PFSK-1 (cell line): ENCODE data around the gene CAMK1D.

Source experiments
- FOXP2 ChIP-seq: optimal IDR thresholded peaks from 2 replicates; pipeline ENCODE3; 2011; ENCODE audit warnings: borderline replicate concordance, control low read depth, inconsistent platforms; ENCODE audit not compliant: insufficient read depth; ENCODE audit errors: extremely low read length, extremely low read depth
- POLR2AphosphoS5 ChIP-seq: IDR thresholded peaks from 2 replicates; pipeline ENCODE4 v1.6.1; 2012; ENCODE audit warnings: low read depth, mild to moderate bottlenecking, control low read depth, low read length, moderate library complexity
- REST ChIP-seq, 2 experiments: IDR thresholded peaks; 2 replicates each; pipeline versions ENCODE4 v1.6.1 to v1.8.0; 2011 to 2012; ENCODE audit warnings: low read depth in 2 of 2, low read length in 2 of 2, control low read depth in 1 of 2, inconsistent platforms in 1 of 2, mild to moderate bottlenecking in 1 of 2, moderate library complexity in 1 of 2; ENCODE audit not compliant: insufficient read depth in 1 of 2
- SIN3A ChIP-seq: IDR thresholded peaks from 2 replicates; pipeline ENCODE4 v1.6.1; 2012; ENCODE audit warnings: mild to moderate bottlenecking, low read length, moderate library complexity, borderline replicate concordance; ENCODE audit not compliant: insufficient read depth
- TAF1 ChIP-seq: IDR thresholded peaks from 2 replicates; pipeline ENCODE4 v1.6.1; 2012; ENCODE audit warnings: low read length, control low read depth, borderline replicate concordance; ENCODE audit not compliant: insufficient read depth

CAMK1D gene

DNA sequence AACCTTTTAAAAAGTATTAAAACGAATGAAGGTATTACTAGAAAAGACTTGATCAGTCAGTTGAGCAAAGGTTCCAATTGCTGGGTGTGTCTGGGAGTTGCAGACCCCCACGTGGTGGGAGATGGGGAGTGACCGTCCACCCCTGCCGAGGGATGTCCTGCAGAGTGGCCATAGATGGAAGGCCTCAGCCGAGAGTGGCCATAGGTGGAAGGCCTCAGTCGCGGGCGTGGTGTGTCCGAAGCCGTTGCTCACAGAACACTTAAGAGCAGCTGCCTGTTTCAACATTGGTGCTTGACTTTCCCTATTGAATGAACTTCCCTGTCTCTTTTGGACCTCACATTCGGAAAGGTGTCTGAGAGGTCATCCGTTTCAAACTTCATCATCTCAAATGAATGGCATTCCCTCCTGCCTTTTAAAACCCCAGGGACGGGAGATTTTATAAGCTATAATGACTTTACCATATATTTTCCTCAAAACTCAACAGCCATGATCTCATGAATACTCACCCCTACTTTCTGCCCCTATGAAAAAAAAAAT is 69.4 kb downstream of the CAMK1D start:
- TF ChIP-seq REST (IDR thresholded peaks at IDR 0.05; ENCODE audit: insufficient read depth in 1 of 2, low read depth in 2 of 2, low read length in 2 of 2) (no peak), TAF1 (no peak), SIN3A (no peak), FOXP2 (no peak), POLR2AphosphoS5 (no peak)

GRCh38 chr10:12419262-12419847 is 70.0 kb downstream of the CAMK1D start:
- TF ChIP-seq TAF1 = no peak
- no peak for TF ChIP-seq REST (IDR thresholded peaks at IDR 0.05; ENCODE audit: insufficient read depth in 1 of 2, low read depth in 2 of 2, low read length in 2 of 2)
- no peak for TF ChIP-seq FOXP2
- no peak for TF ChIP-seq SIN3A
- no peak for TF ChIP-seq POLR2AphosphoS5

DNA sequence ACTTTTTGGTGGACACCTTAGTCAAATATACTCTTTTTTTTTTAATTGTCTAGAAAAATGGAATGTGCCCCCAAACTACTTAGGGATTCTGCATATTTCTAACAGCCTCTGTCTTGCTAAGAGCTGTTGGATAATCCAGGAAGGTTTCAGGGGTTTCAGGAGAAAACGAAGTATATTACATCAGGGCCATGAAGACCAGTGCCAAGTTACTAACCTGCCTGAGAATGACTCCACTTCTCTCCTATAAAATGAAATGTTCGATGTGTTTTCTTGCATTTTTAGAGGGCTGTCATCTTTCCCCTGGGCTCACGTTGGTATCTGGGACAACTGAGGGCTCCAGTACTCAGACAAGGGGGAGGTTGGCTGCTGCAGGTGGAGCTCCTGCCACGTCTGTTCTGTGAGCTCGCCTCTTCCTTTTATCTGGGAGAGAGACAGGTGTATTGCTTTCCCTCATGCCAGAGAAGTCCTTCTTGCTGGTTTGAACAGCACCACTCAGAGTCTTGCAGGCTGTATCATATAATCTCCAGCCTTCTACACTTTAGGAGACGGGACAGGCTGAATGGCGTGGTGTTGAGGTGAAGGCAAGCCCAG is 71.3 kb downstream of the CAMK1D start:
- no peak for TF ChIP-seq SIN3A
- TF ChIP-seq TAF1 = no peak

DNA sequence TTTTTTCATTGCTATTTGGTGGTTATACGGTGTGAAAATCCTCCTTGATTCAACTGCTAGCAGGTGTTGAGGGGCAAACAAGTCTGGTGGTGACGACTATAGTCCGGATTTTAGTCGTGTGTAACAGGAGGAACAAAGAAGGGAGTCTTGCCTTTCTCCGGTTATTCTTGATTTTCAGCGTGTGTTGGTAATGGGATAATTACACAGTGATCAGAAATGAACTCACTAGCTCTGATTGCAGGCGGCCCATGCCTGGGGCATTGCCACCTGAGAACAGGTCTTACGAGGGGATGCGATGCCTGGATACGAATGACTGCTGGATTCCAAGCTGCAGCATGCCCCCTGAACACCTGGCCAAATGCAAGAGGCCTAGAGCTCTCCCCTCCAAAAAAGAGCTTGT is 72.8 kb downstream of the CAMK1D start:
- no peak for TF ChIP-seq POLR2AphosphoS5
- TF ChIP-seq SIN3A = no peak

- TF ChIP-seq SIN3A (no peak), REST (IDR thresholded peaks at IDR 0.05; ENCODE audit: insufficient read depth in 1 of 2, low read depth in 2 of 2, low read length in 2 of 2) (no peak), TAF1 (no peak), FOXP2 (no peak), POLR2AphosphoS5 (no peak)
Observed at GRCh38 chr10:12423896-12424295, 74.5 kb downstream of the CAMK1D start.

DNA sequence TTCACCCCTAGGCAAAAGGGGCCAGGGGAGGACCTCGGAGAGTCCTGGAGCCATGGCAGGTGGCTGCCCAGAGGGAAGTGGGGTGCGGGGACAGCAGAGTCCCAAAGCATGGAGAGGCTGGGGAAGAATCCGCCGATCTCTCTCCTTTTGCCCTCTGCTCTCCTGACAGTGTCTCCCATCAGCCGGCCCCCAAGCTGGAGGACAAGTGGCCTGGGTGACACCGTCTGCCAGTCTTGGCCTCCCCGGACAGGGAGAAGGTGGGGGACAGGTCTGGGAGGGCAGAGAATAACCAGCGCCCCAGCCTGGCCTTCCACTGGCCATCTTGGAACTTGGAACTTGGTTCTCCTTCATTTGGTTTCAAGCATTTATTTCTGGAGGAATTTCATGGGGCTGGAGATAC is 77.9 kb downstream of the CAMK1D start:
- no peak for TF ChIP-seq REST (IDR thresholded peaks at IDR 0.05; ENCODE audit: insufficient read depth in 1 of 2, low read depth in 2 of 2, low read length in 2 of 2)
- TF ChIP-seq FOXP2 = no peak
- TF ChIP-seq POLR2AphosphoS5 = no peak
- no peak for TF ChIP-seq TAF1
- no peak for TF ChIP-seq SIN3A
